ENCODE measurements around the gene CCDC141.

DNA sequence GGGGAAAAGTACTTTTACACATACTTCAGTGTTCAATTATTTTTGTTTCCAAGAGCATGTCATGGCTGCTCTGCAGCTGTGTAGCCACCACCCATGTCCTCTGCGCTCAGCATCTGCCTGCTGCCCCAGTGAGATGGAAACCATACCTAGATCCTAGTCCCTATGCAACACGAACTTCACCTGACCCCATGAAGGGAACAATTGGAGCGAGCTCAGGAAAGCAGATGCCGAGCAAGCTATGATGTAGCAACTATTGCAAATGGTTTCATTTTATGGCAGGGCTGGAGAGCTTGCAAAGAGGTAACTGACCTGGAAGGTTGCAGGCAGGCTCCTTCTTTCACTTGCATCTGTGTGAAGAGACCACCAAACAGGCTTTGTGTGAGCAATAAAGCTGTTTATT, 1.3 kb upstream of the CCDC141 start:
- TF ChIP-seq POLR2A (IDR thresholded peaks at IDR 0.05; ENCODE audit: extremely low read depth, insufficient read length) (no peak), CTCF (IDR thresholded peaks at IDR 0.05; ENCODE audit: low read depth, low read length) (no peak), MYC (IDR thresholded peaks at IDR 0.05; ENCODE audit: low read depth, low read length) (no peak)
- TF ChIP-seq, protein P1, sequence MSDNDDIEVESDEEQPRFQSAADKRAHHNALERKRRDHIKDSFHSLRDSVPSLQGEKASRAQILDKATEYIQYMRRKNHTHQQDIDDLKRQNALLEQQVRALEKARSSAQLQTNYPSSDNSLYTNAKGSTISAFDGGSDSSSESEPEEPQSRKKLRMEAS (IDR thresholded peaks at IDR 0.05; ENCODE audit: low read depth, low read length), result no peak
